Neutrophil (primary cell): ENCODE data around the gene PTX4.

ENCODE experiments used
- H3K27ac ChIP-seq: fragments of 200-600 bp; sonication (generic); 2 replicates; pipeline ENCODE4 v1.5.1; 2016; ENCODE audit warnings: mild to moderate bottlenecking, moderate library complexity
- H3K27me3 ChIP-seq: fragments of 200-600 bp; sonication (generic); 2 replicates; pipeline ENCODE4 v1.6.0; 2016; ENCODE audit warnings: mild to moderate bottlenecking
- H3K36me3 ChIP-seq: fragments of 200-600 bp; sonication (generic); 2 replicates; pipeline ENCODE4 v1.5.1; 2017
- H3K4me1 ChIP-seq, 2 experiments: fragments of 200-600 bp in 1 of 2; sonication (generic) in 1 of 2; 1 replicate in 1 of 2; 2 replicates in 1 of 2; pipeline versions ENCODE4 v1.5.1 to v1.6.1; 2013 to 2016; ENCODE audit warnings: low read depth in 1 of 2, low read length in 1 of 2, mild to moderate bottlenecking in 1 of 2, moderate library complexity in 1 of 2; ENCODE audit not compliant: control insufficient read depth in 1 of 2, insufficient read depth in 1 of 2
- H3K4me3 ChIP-seq, 2 experiments: fragments of 200-600 bp in 1 of 2; sonication (generic) in 1 of 2; 1 replicate in 1 of 2; 2 replicates in 1 of 2; pipeline ENCODE4 v1.5.1; 2013 to 2016; ENCODE audit warnings: low read depth in 1 of 2, low read length in 1 of 2, mild to moderate bottlenecking in 1 of 2, moderate library complexity in 1 of 2
- H3K9me3 ChIP-seq: fragments of 200-600 bp; sonication (generic); 2 replicates; pipeline ENCODE4 v1.5.1; 2016
- CTCF ChIP-seq: fragments of 200-600 bp; sonication (generic); IDR thresholded peaks from 2 replicates; pipeline ENCODE4 v1.5.1; 2016; ENCODE audit warnings: antibody characterized with exemption

Gene PTX4

GRCh38 chr16:1492923-1493745 lies 4.4 kb upstream of the PTX4 start, which contains the start of gene TELO2:
Gene TELO2 (plus strand): TSS chr16:1493360. CDS start chr16:1494282, 922 bp downstream.
- peak; percentile 51 for TF ChIP-seq CTCF
- peaks cover 22% of the 10 kb centered on the region for H3K36me3 ChIP-seq
- H3K4me3 ChIP-seq: peak within 1 kb of the TSS; percentile 73 to 90
- H3K9me3 ChIP-seq: no peaks in the 10 kb centered on the region
- H3K27me3 ChIP-seq: no peaks in the 10 kb centered on the region
- H3K4me1 ChIP-seq: peaks cover 26% of the 10 kb centered on the region in 2 experiments
- H3K27ac ChIP-seq: peak within 1 kb of the TSS; percentile 87

DNA sequence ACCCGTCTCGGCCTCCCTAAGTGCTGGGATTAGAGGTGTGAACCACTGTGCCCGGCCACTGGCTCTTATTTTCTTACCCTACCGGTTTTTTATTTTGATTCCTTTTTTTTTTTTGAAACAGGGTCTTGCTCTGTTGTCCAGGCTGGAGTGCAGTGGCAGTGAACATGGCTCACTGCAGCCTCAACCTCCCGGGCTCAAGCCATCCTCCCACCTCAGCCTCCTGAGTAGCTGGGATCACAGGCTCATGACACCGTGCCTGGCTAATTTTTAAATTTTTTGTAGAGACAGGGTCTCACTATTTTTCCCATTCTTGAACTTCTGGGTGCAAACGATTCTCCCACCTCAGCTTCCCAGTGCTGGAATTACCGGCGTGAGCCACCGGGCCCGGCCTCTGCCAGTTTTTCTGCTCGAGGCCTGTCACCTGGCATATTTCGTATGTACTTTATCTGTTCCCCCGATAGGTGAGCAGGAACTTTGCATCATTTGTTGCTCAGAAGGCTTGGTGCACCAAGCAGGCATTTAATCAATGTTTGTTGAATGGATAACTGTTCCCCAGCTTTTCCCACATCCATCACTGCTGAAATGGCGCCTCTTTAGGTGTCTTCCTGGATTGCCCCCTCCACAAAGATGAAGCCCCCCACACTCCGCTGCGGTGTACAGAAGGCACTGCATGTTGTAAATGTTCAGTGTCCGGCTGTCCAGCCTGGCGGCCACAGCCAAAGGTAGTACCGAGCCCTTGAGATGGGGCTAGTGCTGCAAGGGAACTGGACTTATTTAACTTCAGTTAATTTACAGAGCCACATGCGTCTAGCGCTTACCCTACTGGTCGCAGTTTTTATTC lies 3.6 kb upstream of the PTX4 start:
- Histone ChIP-seq H3K27me3 (no peaks in the 10 kb centered on the region), H3K36me3 (peaks cover 18% of the 10 kb centered on the region), H3K4me1 (peaks cover 30 to 31% of the 10 kb centered on the region in 2 experiments), H3K4me3 (peak overlapping the region; percentile 73 to 90), H3K27ac (peak overlapping the region; percentile 87), H3K9me3 (no peaks in the 10 kb centered on the region)
- no peak for TF ChIP-seq CTCF

GRCh38 chr16:1491327-1491726 lies 2.6 kb upstream of the PTX4 start:
- Histone ChIP-seq H3K36me3 (peaks cover 8% of the 10 kb centered on the region), H3K27me3 (no peaks in the 10 kb centered on the region), H3K4me1 (peaks cover 30 to 31% of the 10 kb centered on the region in 2 experiments), H3K9me3 (no peaks in the 10 kb centered on the region), H3K4me3 (no peak overlapping the region), H3K27ac (no peak overlapping the region)
- TF ChIP-seq CTCF: no peak

- Histone ChIP-seq H3K4me3 (peak overlapping the region; percentile 30 to 32), H3K27me3 (no peaks in the 10 kb centered on the region), H3K36me3 (no peaks in the 10 kb centered on the region), H3K9me3 (no peaks in the 10 kb centered on the region), H3K4me1 (peaks cover 31% of the 10 kb centered on the region in 2 experiments), H3K27ac (peak overlapping the region; percentile 82)
- no peak for TF ChIP-seq CTCF
Observed at GRCh38 chr16:1489077-1489476, 333 bp upstream of the PTX4 start.

GRCh38 chr16:1488054-1488601 lies 616 bp downstream of the PTX4 start:
- H3K27me3 ChIP-seq: no peaks in the 10 kb centered on the region
- H3K4me3 ChIP-seq: peak overlapping the region; percentile 30 to 32
- peak overlapping the region; percentile 82 for H3K27ac ChIP-seq
- H3K9me3 ChIP-seq: no peaks in the 10 kb centered on the region
- TF ChIP-seq CTCF: no peak
- no peaks in the 10 kb centered on the region for H3K36me3 ChIP-seq
- H3K4me1 ChIP-seq: peaks cover 35 to 36% of the 10 kb centered on the region in 2 experiments
